ENCODE data around the gene TPSB2. TPM values are rescaled to one million over a fixed set of nuclear protein-coding genes. Genes with fewer than 3 reads are reported as not detected.
A peak's percentile ranks its signal among the peaks of the same experiment; 100 is the strongest.

TPSB2 gene
- total RNA-seq, 1 donor from 2014 or later, result not detected

GRCh38 chr16:1263591-1264344 is 33.8 kb upstream of the TPSB2 start:
- H3K4me1 ChIP-seq (ENCODE audit: insufficient read depth, low read length), result no peaks in the 10 kb centered on the region
- no peak overlapping the region for H2AFZ ChIP-seq (ENCODE audit: low read depth, low read length)
- H3K4me3 ChIP-seq (ENCODE audit: insufficient read depth, low read depth, low read length), result no peak overlapping the region
- Mint-ChIP-seq H3K36me3 (ENCODE audit: low read depth, unreplicated experiment) (no peaks in the 10 kb centered on the region), H3K27ac (ENCODE audit: unreplicated experiment) (no peak overlapping the region), H3K9me3 (ENCODE audit: unreplicated experiment) (peaks cover 5% of the 10 kb centered on the region), H3K27me3 (ENCODE audit: low read depth, unreplicated experiment) (peaks cover 32% of the 10 kb centered on the region), H3K4me3 (ENCODE audit: unreplicated experiment) (no peak overlapping the region), H3K4me1 (ENCODE audit: low read depth, unreplicated experiment) (no peaks in the 10 kb centered on the region)
- FAIRE-seq (no peak), DNase-seq (ENCODE audit: low read depth) (no peak)
- H4K20me1 ChIP-seq (ENCODE audit: insufficient read depth, low read length), result no peaks in the 10 kb centered on the region
- H3K9me3 ChIP-seq (ENCODE audit: insufficient read depth, low read depth, low read length), result no peaks in the 10 kb centered on the region
- peaks cover 28% of the 10 kb centered on the region for H3K27me3 ChIP-seq (ENCODE audit: insufficient read depth, low read length)
- no peak overlapping the region for H3K4me2 ChIP-seq (ENCODE audit: low read length)
- no peak overlapping the region for H3K9ac ChIP-seq (ENCODE audit: low read length)
- TF ChIP-seq CTCF (IDR thresholded peaks at IDR 0.05; ENCODE audit: insufficient read depth, low read depth, low read length), result no peak
- TF ChIP-seq EZH2 (IDR thresholded peaks at IDR 0.05; ENCODE audit: insufficient read depth, low read length), result no peak
- no peaks in the 10 kb centered on the region for H3K79me2 ChIP-seq (ENCODE audit: insufficient read depth, low read length)
- H3K27ac ChIP-seq (ENCODE audit: low read depth, low read length), result no peak overlapping the region
- no peaks in the 10 kb centered on the region for H3K36me3 ChIP-seq (ENCODE audit: insufficient read depth, low read length)

- H3K36me3 Mint-ChIP-seq (ENCODE audit: low read depth, unreplicated experiment), result no peaks in the 10 kb centered on the region
- no peak overlapping the region for H3K4me3 Mint-ChIP-seq (ENCODE audit: unreplicated experiment)
- Histone ChIP-seq H3K9ac (ENCODE audit: low read length) (no peak overlapping the region), H3K4me3 (ENCODE audit: insufficient read depth, low read depth, low read length) (no peak overlapping the region), H3K4me2 (ENCODE audit: low read length) (no peak overlapping the region), H4K20me1 (ENCODE audit: insufficient read depth, low read length) (no peaks in the 10 kb centered on the region), H2AFZ (ENCODE audit: low read depth, low read length) (no peak overlapping the region), H3K79me2 (ENCODE audit: insufficient read depth, low read length) (no peaks in the 10 kb centered on the region), H3K27ac (ENCODE audit: low read depth, low read length) (no peak overlapping the region), H3K36me3 (ENCODE audit: insufficient read depth, low read length) (no peaks in the 10 kb centered on the region), H3K4me1 (ENCODE audit: insufficient read depth, low read length) (no peaks in the 10 kb centered on the region), H3K9me3 (ENCODE audit: insufficient read depth, low read depth, low read length) (no peaks in the 10 kb centered on the region), H3K27me3 (ENCODE audit: insufficient read depth, low read length) (peaks cover 28% of the 10 kb centered on the region)
- no peak for FAIRE-seq
- H3K27ac Mint-ChIP-seq (ENCODE audit: unreplicated experiment), result no peak overlapping the region
- H3K27me3 Mint-ChIP-seq (ENCODE audit: low read depth, unreplicated experiment), result peaks cover 32% of the 10 kb centered on the region
- no peaks in the 10 kb centered on the region for H3K4me1 Mint-ChIP-seq (ENCODE audit: low read depth, unreplicated experiment)
- peaks cover 5% of the 10 kb centered on the region for H3K9me3 Mint-ChIP-seq (ENCODE audit: unreplicated experiment)
- TF ChIP-seq EZH2 (IDR thresholded peaks at IDR 0.05; ENCODE audit: insufficient read depth, low read length) (no peak), CTCF (IDR thresholded peaks at IDR 0.05; ENCODE audit: insufficient read depth, low read depth, low read length) (no peak)
- no peak for DNase-seq (ENCODE audit: low read depth)
Observed at GRCh38 chr16:1262846-1263221, 32.9 kb upstream of the TPSB2 start.

DNA sequence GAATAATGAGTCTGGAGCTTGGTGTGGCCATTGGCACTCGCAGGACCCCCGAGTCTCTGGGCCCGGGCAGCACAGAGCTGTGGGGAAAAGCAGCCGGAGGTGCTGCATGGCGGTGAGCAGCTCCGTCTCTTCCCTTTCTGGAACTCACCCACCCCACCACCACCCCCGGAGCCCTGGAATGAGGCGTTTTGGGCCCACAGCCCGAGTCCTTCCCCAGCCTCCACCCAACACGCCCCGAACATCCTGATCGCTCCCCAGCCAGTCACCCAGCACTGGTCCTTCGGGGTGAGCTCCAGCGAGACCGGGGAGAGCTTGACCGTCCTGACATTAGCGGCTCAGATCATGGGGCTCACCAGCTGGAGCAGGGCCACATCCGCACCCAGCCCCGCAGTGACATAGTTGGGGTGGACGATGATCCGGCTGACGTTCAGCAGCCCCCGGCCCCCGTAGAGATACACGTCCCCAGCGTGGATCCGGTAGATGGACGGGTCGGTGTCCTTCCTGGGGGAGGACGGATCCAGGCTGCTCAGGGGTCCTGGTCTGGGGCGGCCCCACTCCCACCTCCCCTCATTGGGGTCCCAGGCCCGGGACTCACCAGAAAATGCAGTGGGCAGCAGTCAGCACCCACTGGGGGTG is 32.3 kb upstream of the TPSB2 start:
- no peaks in the 10 kb centered on the region for H3K4me1 Mint-ChIP-seq (ENCODE audit: low read depth, unreplicated experiment)
- no peaks in the 10 kb centered on the region for H3K79me2 ChIP-seq (ENCODE audit: insufficient read depth, low read length)
- peaks cover 33% of the 10 kb centered on the region for H3K27me3 Mint-ChIP-seq (ENCODE audit: low read depth, unreplicated experiment)
- H3K4me1 ChIP-seq (ENCODE audit: insufficient read depth, low read length), result no peaks in the 10 kb centered on the region
- H3K4me2 ChIP-seq (ENCODE audit: low read length), result no peak overlapping the region
- no peaks in the 10 kb centered on the region for H4K20me1 ChIP-seq (ENCODE audit: insufficient read depth, low read length)
- H3K36me3 ChIP-seq (ENCODE audit: insufficient read depth, low read length), result no peaks in the 10 kb centered on the region
- TF ChIP-seq CTCF (IDR thresholded peaks at IDR 0.05; ENCODE audit: insufficient read depth, low read depth, low read length) (no peak), EZH2 (IDR thresholded peaks at IDR 0.05; ENCODE audit: insufficient read depth, low read length) (peak; percentile 4)
- no peak overlapping the region for H3K4me3 ChIP-seq (ENCODE audit: insufficient read depth, low read depth, low read length)
- no peaks in the 10 kb centered on the region for H3K9me3 ChIP-seq (ENCODE audit: insufficient read depth, low read depth, low read length)
- FAIRE-seq (no peak), DNase-seq (ENCODE audit: low read depth) (no peak)
- H3K4me3 Mint-ChIP-seq (ENCODE audit: unreplicated experiment), result no peak overlapping the region
- no peak overlapping the region for H3K27ac Mint-ChIP-seq (ENCODE audit: unreplicated experiment)
- no peak overlapping the region for H2AFZ ChIP-seq (ENCODE audit: low read depth, low read length)
- H3K27ac ChIP-seq (ENCODE audit: low read depth, low read length), result no peak overlapping the region
- peaks cover 28% of the 10 kb centered on the region for H3K27me3 ChIP-seq (ENCODE audit: insufficient read depth, low read length)
- no peaks in the 10 kb centered on the region for H3K36me3 Mint-ChIP-seq (ENCODE audit: low read depth, unreplicated experiment)
- H3K9me3 Mint-ChIP-seq (ENCODE audit: unreplicated experiment), result peaks cover 5% of the 10 kb centered on the region
- no peak overlapping the region for H3K9ac ChIP-seq (ENCODE audit: low read length)

Data from astrocyte (in vitro differentiated cells and primary cell).